ENCODE results near the gene KCND1. TPM values are rescaled to one million over a fixed set of nuclear protein-coding genes. Genes with fewer than 3 reads are reported as not detected.

The KCND1 gene
- total RNA-seq, 1 donor from 2014 or later = 6.0 TPM

GRCh38 chrX:48997865-48998264 is 26.2 kb upstream of the KCND1 start:
- H3K4me3 Mint-ChIP-seq (ENCODE audit: unreplicated experiment) = peak overlapping the region; percentile 19
- peaks cover 27% of the 10 kb centered on the region for H3K4me1 Mint-ChIP-seq (ENCODE audit: unreplicated experiment)
- H3K36me3 Mint-ChIP-seq (ENCODE audit: low read depth, unreplicated experiment) = peaks cover 20% of the 10 kb centered on the region
- H3K27ac Mint-ChIP-seq (ENCODE audit: unreplicated experiment) = peak overlapping the region; percentile 20
- no peak for DNase-seq (ENCODE audit: low spot score)
- peaks cover 8% of the 10 kb centered on the region for H3K27me3 Mint-ChIP-seq (ENCODE audit: unreplicated experiment)
- no peaks in the 10 kb centered on the region for H3K9me3 Mint-ChIP-seq (ENCODE audit: unreplicated experiment)
- TF ChIP-seq CTCF (IDR thresholded peaks at IDR 0.05; ENCODE audit: unreplicated experiment) = no peak

DNA sequence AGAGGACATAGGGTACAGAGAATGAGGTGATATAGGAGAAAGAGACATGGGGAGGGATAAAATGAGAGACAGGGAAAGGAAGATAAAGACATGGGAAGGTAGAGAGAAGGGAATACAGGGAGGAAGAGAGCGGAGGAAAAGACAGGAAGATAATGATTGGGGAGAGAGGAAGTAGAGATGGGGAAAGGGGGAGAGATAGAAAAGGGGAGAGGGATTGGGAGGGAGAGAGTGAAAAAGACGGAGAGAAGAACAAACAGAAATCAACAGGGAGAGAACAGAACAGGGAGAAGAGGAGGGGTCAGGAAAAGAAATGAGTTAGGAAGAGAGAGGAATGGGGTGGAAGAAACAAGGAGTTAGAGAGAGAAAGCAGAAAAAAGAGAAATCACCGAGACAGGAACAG is 25.8 kb upstream of the KCND1 start:
- Mint-ChIP-seq H3K4me1 (ENCODE audit: unreplicated experiment) (peaks cover 27% of the 10 kb centered on the region), H3K4me3 (ENCODE audit: unreplicated experiment) (peak overlapping the region; percentile 19), H3K9me3 (ENCODE audit: unreplicated experiment) (no peaks in the 10 kb centered on the region), H3K36me3 (ENCODE audit: low read depth, unreplicated experiment) (peaks cover 23% of the 10 kb centered on the region), H3K27me3 (ENCODE audit: unreplicated experiment) (peaks cover 8% of the 10 kb centered on the region), H3K27ac (ENCODE audit: unreplicated experiment) (peak overlapping the region; percentile 20)
- no peak for DNase-seq (ENCODE audit: low spot score)
- TF ChIP-seq CTCF (IDR thresholded peaks at IDR 0.05; ENCODE audit: unreplicated experiment) = no peak

DNA sequence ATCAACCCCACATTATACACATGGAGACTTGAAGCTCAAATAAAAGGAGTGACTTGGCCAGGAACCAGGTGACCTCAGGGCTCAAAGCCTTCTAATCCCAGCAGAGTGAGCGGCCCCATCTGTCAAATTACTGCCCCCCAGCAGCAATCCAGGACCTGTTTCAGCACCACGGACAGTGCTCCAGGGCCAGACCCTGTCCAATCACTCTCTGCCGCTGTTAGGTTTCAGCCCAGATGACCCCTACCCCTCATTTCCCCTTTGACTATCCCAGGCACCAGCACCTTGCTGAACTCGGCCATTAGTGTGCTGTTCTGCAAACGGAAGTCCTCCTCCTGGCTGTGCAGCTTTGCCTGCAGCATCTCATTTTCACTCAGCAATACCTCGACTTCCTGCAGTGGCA is 25.3 kb upstream of the KCND1 start:
- Mint-ChIP-seq H3K9me3 (ENCODE audit: unreplicated experiment) (no peaks in the 10 kb centered on the region), H3K4me3 (ENCODE audit: unreplicated experiment) (no peak overlapping the region), H3K36me3 (ENCODE audit: low read depth, unreplicated experiment) (peaks cover 26% of the 10 kb centered on the region), H3K4me1 (ENCODE audit: unreplicated experiment) (peaks cover 26% of the 10 kb centered on the region), H3K27ac (ENCODE audit: unreplicated experiment) (no peak overlapping the region), H3K27me3 (ENCODE audit: unreplicated experiment) (peaks cover 8% of the 10 kb centered on the region)
- TF ChIP-seq CTCF (IDR thresholded peaks at IDR 0.05; ENCODE audit: unreplicated experiment) = no peak
- DNase-seq (ENCODE audit: low spot score) = peak; percentile 12

GRCh38 chrX:48992341-48992740 is 20.7 kb upstream of the KCND1 start:
- DNase-seq (ENCODE audit: low spot score) = no peak
- H3K27ac Mint-ChIP-seq (ENCODE audit: unreplicated experiment) = no peak overlapping the region
- peaks cover 9% of the 10 kb centered on the region for H3K27me3 Mint-ChIP-seq (ENCODE audit: unreplicated experiment)
- no peak for TF ChIP-seq CTCF (IDR thresholded peaks at IDR 0.05; ENCODE audit: unreplicated experiment)
- no peaks in the 10 kb centered on the region for H3K9me3 Mint-ChIP-seq (ENCODE audit: unreplicated experiment)
- peaks cover 3% of the 10 kb centered on the region for H3K4me1 Mint-ChIP-seq (ENCODE audit: unreplicated experiment)
- peaks cover 25% of the 10 kb centered on the region for H3K36me3 Mint-ChIP-seq (ENCODE audit: low read depth, unreplicated experiment)
- peak overlapping the region; percentile 79 for H3K4me3 Mint-ChIP-seq (ENCODE audit: unreplicated experiment)

DNA sequence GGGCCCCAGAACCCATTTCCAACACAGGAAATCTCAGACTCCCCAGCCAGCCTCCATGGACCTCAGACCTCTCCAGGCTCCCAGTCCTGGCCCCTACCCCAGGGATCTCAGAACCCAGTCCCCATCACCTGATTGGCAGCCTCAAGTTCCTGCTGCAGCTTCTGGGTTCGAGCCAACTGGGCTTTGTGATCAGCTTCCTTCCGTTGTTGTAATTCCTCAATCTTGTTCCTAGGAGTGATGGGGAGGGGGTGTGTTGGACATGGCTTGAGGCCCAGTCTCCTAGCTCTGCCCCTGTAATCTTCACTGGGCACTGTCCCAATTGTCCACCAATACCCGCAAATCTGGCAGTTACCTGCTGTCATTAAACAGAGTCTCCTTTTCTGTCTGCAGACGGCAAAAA is 17.8 kb upstream of the KCND1 start:
- Mint-ChIP-seq H3K27me3 (ENCODE audit: unreplicated experiment) (peaks cover 7% of the 10 kb centered on the region), H3K4me3 (ENCODE audit: unreplicated experiment) (no peak overlapping the region), H3K36me3 (ENCODE audit: low read depth, unreplicated experiment) (peaks cover 23% of the 10 kb centered on the region), H3K4me1 (ENCODE audit: unreplicated experiment) (no peaks in the 10 kb centered on the region), H3K9me3 (ENCODE audit: unreplicated experiment) (no peaks in the 10 kb centered on the region), H3K27ac (ENCODE audit: unreplicated experiment) (no peak overlapping the region)
- no peak for TF ChIP-seq CTCF (IDR thresholded peaks at IDR 0.05; ENCODE audit: unreplicated experiment)
- DNase-seq (ENCODE audit: low spot score) = no peak

Measured in endothelial cell (in vitro differentiated cells).